A673 (cell line): ENCODE data around the gene RANBP3L. TPM values are rescaled to one million over a fixed set of nuclear protein-coding genes. Genes with fewer than 3 reads are reported as not detected.
"Not testable (repeated sequence)": the region's sequence is repeated elsewhere in the genome, so short reads cannot be mapped to it uniquely, and the experiment has no call there.

Experiments
- BruUV-seq: library from RNA; stranded (reverse); fragments of 400-500 nt; replicated peaks from 2 replicates; lab custom pipeline; 2021; lab: Mats Ljungman, UMichigan
- CTCF ChIA-PET: fragments of 300-600 bp; sonication (Branson Sonifier 250); formaldehyde crosslinking; loops from one replicate; lab custom pipeline; 2022; ENCODE audit warnings: antibody characterized with exemption; lab: Charles Lee
- POLR2A ChIA-PET: fragments of 300-600 bp; sonication (Branson Sonifier 250); formaldehyde crosslinking; loops from one replicate; lab custom pipeline; 2022; ENCODE audit warnings: antibody characterized with exemption; ENCODE audit not compliant: low non-redundant PET; lab: Charles Lee
- DNase-seq: peaks from one replicate; pipeline ENCODE4 v3.0.0-alpha.2; 2015; ENCODE audit warnings: low spot score
- H3K27ac ChIP-seq: fragments of 200-600 bp; sonication (generic); 2 replicates; pipeline ENCODE4 v1.5.1; 2016; ENCODE audit warnings: mixed run types, low read depth, mild to moderate bottlenecking, mixed read lengths, antibody characterized with exemption, low read length; ENCODE audit not compliant: poor library complexity, severe bottlenecking
- H3K27me3 ChIP-seq: fragments of 200-600 bp; sonication (generic); replicated peaks from 2 replicates; pipeline ENCODE4 v1.6.1; 2017; ENCODE audit warnings: mixed run types, low read depth, mild to moderate bottlenecking, mixed read lengths, antibody characterized with exemption, low read length; ENCODE audit not compliant: insufficient read depth, poor library complexity
- H3K36me3 ChIP-seq: fragments of 200-600 bp; sonication (generic); 2 replicates; pipeline ENCODE4 v1.6.1; 2016; ENCODE audit warnings: mixed run types, mild to moderate bottlenecking, mixed read lengths, antibody characterized with exemption, low read length; ENCODE audit not compliant: insufficient read depth, poor library complexity, severe bottlenecking
- H3K4me1 ChIP-seq: fragments of 200-600 bp; sonication (generic); 2 replicates; pipeline ENCODE4 v1.6.1; 2017; ENCODE audit warnings: mixed run types, mild to moderate bottlenecking, mixed read lengths, antibody characterized with exemption, low read length; ENCODE audit not compliant: insufficient read depth, poor library complexity, severe bottlenecking
- H3K4me3 ChIP-seq: fragments of 200-600 bp; sonication (generic); 2 replicates; pipeline ENCODE4 v1.5.1; 2016; ENCODE audit warnings: low read depth, mixed run types, mild to moderate bottlenecking, mixed read lengths, low read length; ENCODE audit not compliant: poor library complexity, severe bottlenecking
- H3K9me3 ChIP-seq: fragments of 200-600 bp; sonication (generic); 2 replicates; pipeline ENCODE4 v1.6.1; 2016; ENCODE audit warnings: mixed run types, low read depth, mild to moderate bottlenecking, mixed read lengths, antibody characterized with exemption, low read length; ENCODE audit not compliant: poor library complexity, severe bottlenecking
- EZH2 ChIP-seq: fragments of 200-600 bp; sonication (generic); IDR thresholded peaks from 2 replicates; pipeline ENCODE4 v1.6.1; 2017; ENCODE audit warnings: borderline replicate concordance, low read depth, mild to moderate bottlenecking, mixed read lengths, antibody characterized with exemption, low read length; ENCODE audit not compliant: poor library complexity, severe bottlenecking
- intact Hi-C: fragments of 100-400 bp; cut with micrococcal nuclease; formaldehyde crosslinking; loops from one replicate; pipeline ENCODE4 v1.10.0; 2022; ENCODE audit not compliant: unreplicated experiment
- total RNA-seq: library from RNA; stranded (reverse); gene quantifications from 2 replicates; pipeline ENCODE4 v1.2.3, GENCODE V29; 2021
- TF ChIP-seq, protein P1 (sequence below): fragments of 300-800, 200-600 bp; sonication (generic); conservative IDR thresholded peaks from 2 replicates; pipeline ENCODE4 v1.5.1; 2017; ENCODE audit warnings: low read depth, mild to moderate bottlenecking, antibody characterized with exemption, low read length, moderate library complexity, mixed read lengths

Gene RANBP3L
- total RNA-seq, 1 experiment from 2014 or later, result not detected

DNA sequence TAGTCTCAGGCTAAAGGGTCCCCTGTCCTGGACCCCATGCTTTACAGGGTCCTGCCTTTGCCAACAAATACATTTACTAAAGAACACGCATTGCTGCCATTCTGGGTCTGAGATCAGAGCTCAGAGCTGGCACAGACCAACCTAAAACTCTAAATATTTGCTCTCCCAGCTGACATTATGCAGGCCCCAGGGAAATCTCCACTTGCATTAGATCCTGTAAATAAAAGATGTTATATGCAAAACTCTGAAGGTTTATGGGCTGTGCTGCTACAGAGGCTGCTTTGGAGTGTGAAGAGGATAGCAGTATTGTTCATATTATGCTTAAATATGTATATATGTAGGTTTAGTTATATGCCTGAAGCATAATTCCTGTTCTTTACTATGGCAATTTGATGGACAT lies 35.9 kb upstream of the RANBP3L start:
- TF ChIP-seq, protein P1, sequence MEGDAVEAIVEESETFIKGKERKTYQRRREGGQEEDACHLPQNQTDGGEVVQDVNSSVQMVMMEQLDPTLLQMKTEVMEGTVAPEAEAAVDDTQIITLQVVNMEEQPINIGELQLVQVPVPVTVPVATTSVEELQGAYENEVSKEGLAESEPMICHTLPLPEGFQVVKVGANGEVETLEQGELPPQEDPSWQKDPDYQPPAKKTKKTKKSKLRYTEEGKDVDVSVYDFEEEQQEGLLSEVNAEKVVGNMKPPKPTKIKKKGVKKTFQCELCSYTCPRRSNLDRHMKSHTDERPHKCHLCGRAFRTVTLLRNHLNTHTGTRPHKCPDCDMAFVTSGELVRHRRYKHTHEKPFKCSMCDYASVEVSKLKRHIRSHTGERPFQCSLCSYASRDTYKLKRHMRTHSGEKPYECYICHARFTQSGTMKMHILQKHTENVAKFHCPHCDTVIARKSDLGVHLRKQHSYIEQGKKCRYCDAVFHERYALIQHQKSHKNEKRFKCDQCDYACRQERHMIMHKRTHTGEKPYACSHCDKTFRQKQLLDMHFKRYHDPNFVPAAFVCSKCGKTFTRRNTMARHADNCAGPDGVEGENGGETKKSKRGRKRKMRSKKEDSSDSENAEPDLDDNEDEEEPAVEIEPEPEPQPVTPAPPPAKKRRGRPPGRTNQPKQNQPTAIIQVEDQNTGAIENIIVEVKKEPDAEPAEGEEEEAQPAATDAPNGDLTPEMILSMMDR, result no peak
- TF ChIP-seq EZH2, result no peak
- H3K27ac ChIP-seq, result no peak overlapping the region
- BruUV-seq, result no TSS peak
- H3K36me3 ChIP-seq, result no peaks in the 10 kb centered on the region
- ChIA-PET CTCF (no interaction called here), POLR2A (no interaction called here)
- no peaks in the 10 kb centered on the region for H3K9me3 ChIP-seq
- H3K27me3 ChIP-seq, result no peaks in the 10 kb centered on the region
- no peaks in the 10 kb centered on the region for H3K4me1 ChIP-seq
- intact Hi-C loops, result no loop called here
- DNase-seq, result no peak
- no peak overlapping the region for H3K4me3 ChIP-seq

GRCh38 chr5:36334315-36334714 lies 32.6 kb upstream of the RANBP3L start:
- DNase-seq, result no peak
- POLR2A ChIA-PET, result no interaction called here
- CTCF ChIA-PET, result no interaction called here
- H3K27me3 ChIP-seq, result no peaks in the 10 kb centered on the region
- no peak overlapping the region for H3K27ac ChIP-seq
- intact Hi-C loops, result no loop called here
- no TSS peak for BruUV-seq
- H3K4me3 ChIP-seq, result no peak overlapping the region
- H3K36me3 ChIP-seq, result no peaks in the 10 kb centered on the region
- TF ChIP-seq, protein P1, result no peak
- TF ChIP-seq EZH2, result no peak
- no peaks in the 10 kb centered on the region for H3K9me3 ChIP-seq
- no peaks in the 10 kb centered on the region for H3K4me1 ChIP-seq

DNA sequence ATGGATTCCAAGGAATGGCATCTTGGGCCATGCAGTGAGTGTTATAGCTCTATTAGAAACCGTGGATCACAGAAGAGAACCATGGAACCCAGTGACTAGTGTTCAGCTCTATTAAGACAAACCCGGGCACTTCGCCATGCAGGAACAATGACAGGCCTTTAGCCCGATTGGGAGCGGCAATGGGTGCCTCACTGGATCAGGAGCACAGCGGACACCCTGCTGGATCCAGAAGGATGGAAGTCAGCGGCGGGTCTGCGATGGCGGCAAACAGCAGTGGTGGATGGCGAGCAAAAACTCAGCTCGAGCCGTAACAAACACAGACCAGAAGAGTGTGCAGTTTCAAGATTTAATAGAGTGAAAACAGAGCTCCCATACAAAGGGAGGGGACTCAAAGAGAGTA lies 31.0 kb upstream of the RANBP3L start:
- intact Hi-C loops, H3K9me3 ChIP-seq, H3K27me3 ChIP-seq, H3K36me3 ChIP-seq, POLR2A ChIA-PET, H3K4me1 ChIP-seq, H3K4me3 ChIP-seq, DNase-seq, CTCF ChIA-PET, H3K27ac ChIP-seq, BruUV-seq: not testable (repeated sequence)

DNA sequence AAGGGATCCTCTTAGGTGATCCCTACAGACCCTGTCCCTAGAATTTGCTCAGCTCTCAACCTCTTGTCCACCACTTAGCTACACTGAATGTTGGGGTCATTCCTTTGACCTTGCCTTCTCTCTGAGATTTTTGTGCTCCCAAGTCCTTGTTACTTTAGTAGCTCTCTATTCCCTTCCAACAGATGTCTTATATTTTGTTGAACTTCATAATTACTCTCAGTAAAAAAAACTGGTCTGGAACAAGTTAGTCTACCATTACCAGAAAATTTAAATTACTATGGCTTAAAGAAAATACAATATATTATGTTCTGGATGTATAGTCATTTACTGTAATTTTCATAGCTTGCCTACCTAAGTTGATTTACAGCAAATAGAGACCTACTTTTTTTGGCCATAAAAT lies 23.5 kb upstream of the RANBP3L start:
- intact Hi-C loops, result no loop called here
- no peaks in the 10 kb centered on the region for H3K9me3 ChIP-seq
- CTCF ChIA-PET, result interaction anchor here (0.6 kb wide), 1 partner anchor 148 kb away, joined by 3 read pairs; no protein-coding TSS in a partner anchor
- no peak overlapping the region for H3K27ac ChIP-seq
- BruUV-seq, result no TSS peak
- DNase-seq, result no peak
- no peak overlapping the region for H3K4me3 ChIP-seq
- TF ChIP-seq, protein P1, result no peak
- TF ChIP-seq EZH2, result no peak
- no peaks in the 10 kb centered on the region for H3K27me3 ChIP-seq
- H3K36me3 ChIP-seq, result no peaks in the 10 kb centered on the region
- H3K4me1 ChIP-seq, result no peaks in the 10 kb centered on the region
- POLR2A ChIA-PET, result no interaction called here
